ENCODE data around the gene ZNF641.

The ZNF641 gene

DNA sequence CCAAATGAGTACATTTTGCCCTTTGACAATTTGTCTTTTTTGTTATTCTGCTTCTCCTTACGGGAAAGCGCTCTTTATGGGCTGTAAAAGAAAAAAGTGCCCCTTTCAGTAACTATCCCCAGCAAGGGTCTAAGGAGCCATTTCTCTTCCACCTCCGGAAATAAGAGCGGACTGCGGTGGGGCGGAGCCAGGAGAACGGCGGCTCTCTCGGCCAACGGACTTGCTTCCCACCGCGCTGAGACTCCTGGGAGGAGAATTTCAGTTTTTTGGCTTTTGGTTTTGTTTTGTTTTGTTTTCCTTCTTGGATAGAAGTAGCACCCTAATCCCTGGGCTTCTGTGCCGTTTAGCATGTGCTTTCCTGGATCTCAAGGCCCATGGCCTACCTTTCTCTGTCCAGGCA, 43.5 kb downstream of the ZNF641 start:
- no peak for FAIRE-seq
- no peak for TF ChIP-seq POLR2A (IDR thresholded peaks at IDR 0.05; ENCODE audit: low read depth, low read length)

DNA sequence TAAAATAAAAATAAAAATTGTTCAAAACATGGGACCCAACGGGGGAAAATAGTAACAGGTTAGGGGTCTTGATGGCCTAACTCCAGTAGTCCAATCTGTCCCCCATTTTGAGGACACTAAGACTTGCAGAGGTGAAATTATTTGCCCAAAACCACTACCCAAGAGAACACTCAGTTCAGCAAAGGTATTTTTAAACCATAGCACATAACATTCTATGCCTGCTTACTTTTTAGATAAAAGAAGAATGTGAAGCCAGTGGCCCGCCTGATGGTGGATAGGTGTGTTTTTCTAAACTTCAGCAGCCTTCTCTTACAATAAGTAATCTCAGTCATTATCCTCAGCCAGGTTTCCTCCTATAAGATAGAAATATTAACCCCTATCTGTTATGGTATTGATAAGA, 45.5 kb downstream of the ZNF641 start:
- FAIRE-seq (no peak), DNase-seq (ENCODE audit: insufficient read length, low spot score) (no peak)
- no peak for TF ChIP-seq POLR2A (IDR thresholded peaks at IDR 0.05; ENCODE audit: low read depth, low read length)

More for the DNA sequence above, 43.5 kb downstream of the ZNF641 start:
- no peak for DNase-seq (ENCODE audit: insufficient read length, low spot score)

DNA sequence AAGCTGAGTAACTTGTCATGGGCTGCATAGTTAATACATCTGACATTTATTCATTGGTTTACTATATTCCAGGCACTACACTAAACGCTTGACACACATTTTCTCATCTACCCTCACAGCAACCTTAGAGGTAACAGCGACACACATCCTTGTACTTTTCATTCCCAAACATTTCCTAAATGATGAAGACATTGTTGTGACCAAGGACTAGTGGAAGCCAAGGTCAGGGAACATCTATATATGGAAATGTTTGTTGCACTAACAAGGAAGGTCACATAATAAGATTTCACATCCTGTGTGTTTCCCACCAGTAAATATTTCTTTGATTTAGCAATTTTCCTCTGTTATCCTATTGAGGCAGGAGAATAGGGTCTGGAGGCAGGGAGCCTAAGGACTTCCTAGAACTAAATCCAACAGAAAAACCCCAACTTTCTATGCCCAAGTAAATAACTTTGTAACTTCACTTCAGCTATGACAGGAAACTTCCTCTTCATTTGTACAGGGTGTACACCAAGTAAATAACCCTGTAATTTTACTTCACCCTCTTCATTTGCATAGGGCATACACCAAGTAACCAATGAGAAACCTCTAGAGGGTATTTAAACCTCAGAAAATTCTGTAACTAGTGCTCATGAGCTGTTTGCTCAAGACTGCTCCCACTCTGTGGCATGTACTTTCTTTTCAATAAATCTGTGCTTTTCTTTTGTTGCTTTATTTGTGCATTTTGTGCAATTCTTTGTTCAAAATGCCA, 48.4 kb downstream of the ZNF641 start:
- FAIRE-seq (no peak), DNase-seq (ENCODE audit: insufficient read length, low spot score) (no peak)
- no peak for TF ChIP-seq POLR2A (IDR thresholded peaks at IDR 0.05; ENCODE audit: low read depth, low read length)

DNA sequence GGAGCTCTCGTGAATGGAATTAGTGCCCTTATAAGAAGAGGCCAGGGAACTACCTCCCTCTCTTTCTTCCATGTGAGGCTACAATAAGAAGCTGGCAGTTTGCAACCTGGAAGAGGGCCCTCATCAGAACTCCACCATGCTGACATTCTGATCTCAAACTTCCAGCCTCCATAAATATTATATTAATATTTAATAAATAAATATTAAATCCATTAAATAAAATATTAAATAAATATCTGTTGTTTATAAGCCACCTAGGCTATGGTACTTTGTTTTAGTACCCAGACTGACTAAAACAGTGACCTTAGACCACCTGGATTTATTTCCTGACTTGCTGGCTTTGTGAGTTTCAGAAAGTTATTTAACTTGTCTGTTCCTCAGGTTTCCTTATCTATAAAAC, 49.9 kb downstream of the ZNF641 start:
- TF ChIP-seq POLR2A (IDR thresholded peaks at IDR 0.05; ENCODE audit: low read depth, low read length), result no peak
- FAIRE-seq, result no peak

DNA sequence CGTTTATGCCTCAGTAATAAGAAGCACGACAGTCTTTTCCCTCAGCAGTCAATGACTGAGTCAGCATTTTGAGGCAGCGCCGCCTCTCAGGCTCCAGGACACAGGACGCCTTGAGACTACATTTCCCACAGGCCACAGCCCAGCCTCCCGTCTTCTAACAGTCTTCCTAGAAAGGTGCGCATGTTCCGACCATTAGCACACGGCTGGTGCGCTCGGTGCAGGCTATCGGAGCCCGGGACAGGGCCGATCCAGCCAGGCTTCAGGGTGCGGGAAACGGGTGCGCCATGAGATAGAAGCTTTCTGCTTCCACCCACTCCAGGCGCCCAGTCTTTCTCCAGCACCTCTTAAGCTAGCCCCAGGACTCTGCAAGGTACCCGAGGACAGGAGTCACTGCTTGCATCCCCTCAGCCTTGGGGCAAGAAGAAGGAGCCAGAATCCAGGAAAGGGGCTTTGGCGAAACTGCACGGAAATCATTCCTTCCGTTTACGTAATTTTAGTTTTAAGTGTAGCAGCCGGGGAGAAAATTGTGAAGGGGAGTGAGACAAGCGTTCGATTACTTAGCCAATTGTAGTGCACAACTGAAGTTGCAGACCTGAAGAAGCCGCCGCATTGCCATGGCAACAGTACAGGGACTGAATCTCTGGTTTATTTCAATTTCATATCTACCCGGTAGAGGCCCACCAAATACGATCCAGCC, 54.0 kb downstream of the ZNF641 start:
- DNase-seq (ENCODE audit: insufficient read length, low spot score), result no peak
- no peak for FAIRE-seq
- no peak for TF ChIP-seq POLR2A (IDR thresholded peaks at IDR 0.05; ENCODE audit: low read depth, low read length)

More for the DNA sequence above, 49.9 kb downstream of the ZNF641 start:
- no peak for DNase-seq (ENCODE audit: insufficient read length, low spot score)

DNA sequence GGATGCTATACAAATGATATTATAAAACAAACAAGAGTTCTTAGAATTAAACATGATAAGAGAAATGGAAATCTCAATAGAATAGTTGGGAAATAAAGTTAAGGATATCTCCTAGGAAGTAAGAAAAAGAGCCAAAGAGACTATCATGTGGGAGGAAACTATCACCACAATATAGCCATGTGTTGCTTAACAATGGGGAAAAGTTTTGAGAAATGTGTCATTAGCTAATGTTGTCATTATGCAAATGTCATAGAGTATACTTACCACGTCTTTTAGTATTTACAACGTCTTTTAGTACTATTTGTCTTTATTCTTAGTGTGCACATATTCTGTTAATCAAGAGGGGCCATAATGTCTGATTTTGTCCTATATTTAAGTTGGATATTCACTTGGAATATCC, 58.7 kb downstream of the ZNF641 start:
- TF ChIP-seq POLR2A (IDR thresholded peaks at IDR 0.05; ENCODE audit: low read depth, low read length), result no peak
- DNase-seq (ENCODE audit: insufficient read length, low spot score), result no peak
- FAIRE-seq, result no peak

DNA sequence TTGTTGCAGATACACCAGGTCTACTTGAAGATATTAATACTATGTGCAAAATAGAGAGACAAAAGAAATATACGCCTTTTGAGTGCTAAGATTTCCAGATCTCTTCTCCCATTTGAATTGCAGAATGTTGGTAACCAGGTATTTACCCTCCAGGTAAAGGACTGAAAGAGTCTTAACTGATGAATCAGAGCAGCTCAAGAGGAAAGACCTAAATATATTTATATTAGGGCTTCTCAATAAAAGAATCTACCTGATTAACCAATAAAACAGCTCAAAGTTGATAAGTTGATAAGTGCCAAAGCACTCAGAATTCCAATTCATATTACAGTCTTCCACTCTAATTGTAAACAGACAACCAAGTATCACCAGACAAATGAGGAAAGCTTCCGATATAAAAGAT, 59.2 kb downstream of the ZNF641 start:
- FAIRE-seq (no peak), DNase-seq (ENCODE audit: insufficient read length, low spot score) (no peak)
- no peak for TF ChIP-seq POLR2A (IDR thresholded peaks at IDR 0.05; ENCODE audit: low read depth, low read length)

DNA sequence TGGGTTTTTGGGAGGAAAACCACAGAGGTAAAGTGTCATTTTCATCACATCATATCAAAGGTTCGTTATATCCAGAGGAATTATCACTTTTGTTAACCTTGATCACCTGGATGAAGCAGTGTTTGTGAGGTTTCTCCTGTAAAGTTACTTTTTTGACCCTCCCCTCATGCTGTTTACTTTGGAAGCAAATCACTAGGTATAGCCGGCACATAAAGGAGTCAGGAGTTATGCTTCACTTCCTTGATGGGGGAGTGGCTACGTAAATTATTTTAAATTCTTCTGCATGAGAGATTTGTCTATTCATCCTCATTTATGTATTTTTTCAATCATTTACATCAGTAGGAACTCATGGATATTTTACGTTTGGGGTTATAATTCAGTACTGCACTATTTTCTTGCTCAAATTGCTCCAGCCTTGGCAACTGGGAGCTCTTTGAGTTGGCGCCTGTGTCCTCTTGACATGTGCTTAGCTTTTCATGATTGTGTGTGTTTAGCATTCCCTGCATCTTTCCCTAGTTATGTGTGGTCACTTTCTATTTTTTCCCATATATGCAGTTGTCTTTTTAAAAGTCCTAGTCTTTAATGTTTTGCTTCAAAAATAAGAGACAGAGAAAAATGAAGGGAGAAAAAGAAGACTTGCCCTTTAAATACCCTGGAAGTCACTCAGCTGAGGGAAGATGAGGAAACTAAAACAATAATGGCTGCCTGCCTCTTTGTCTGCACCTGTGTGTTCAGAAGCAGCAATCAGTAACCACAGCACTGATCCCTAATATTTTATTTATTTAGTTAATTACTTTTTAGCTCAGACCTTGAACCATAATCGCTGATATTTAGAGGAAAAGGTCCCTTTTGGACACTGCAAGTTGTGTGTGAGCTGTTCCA, 62.1 kb downstream of the ZNF641 start:
- no peak for DNase-seq (ENCODE audit: insufficient read length, low spot score)
- no peak for FAIRE-seq
- no peak for TF ChIP-seq POLR2A (IDR thresholded peaks at IDR 0.05; ENCODE audit: low read depth, low read length)
